Muscle of leg (tissue), 11 donors: ENCODE measurements around the gene KLHDC2. TPM values are rescaled to one million over a fixed set of nuclear protein-coding genes. Genes with fewer than 3 reads are reported as not detected.
"Not testable (repeated sequence)": the region's sequence is repeated elsewhere in the genome, so short reads cannot be mapped to it uniquely, and the experiment has no call there.

ENCODE experiments used
- DNase-seq: peaks from one replicate; pipeline ENCODE4 v3.0.0; 2013
- H3K27ac ChIP-seq: one replicate; pipeline ENCODE4 v1.5.1; 2013; ENCODE audit warnings: mild to moderate bottlenecking, low read length, control low read depth
- H3K27me3 ChIP-seq: one replicate; pipeline ENCODE4 v1.6.1; 2013; ENCODE audit warnings: low read length; ENCODE audit not compliant: control insufficient read depth, insufficient read depth
- H3K36me3 ChIP-seq: one replicate; pipeline ENCODE4 v1.6.1; 2013; ENCODE audit warnings: low read length; ENCODE audit not compliant: control insufficient read depth, insufficient read depth
- H3K4me1 ChIP-seq: one replicate; pipeline ENCODE4 v1.6.1; 2013; ENCODE audit warnings: low read length; ENCODE audit not compliant: control insufficient read depth, insufficient read depth
- H3K4me3 ChIP-seq: one replicate; pipeline ENCODE4 v1.5.1; 2013; ENCODE audit warnings: low read length, control low read depth
- H3K9me3 ChIP-seq: replicated peaks from 2 replicates; pipeline ENCODE4 v1.6.1; 2013; ENCODE audit warnings: low read depth, low read length; ENCODE audit not compliant: control insufficient read depth
- whole genome bisulfite sequencing: methylation state at CpG from one replicate; pipeline ENCODE4 v1.1.5; 2013; ENCODE audit warnings: missing lambda C conversion rate; ENCODE audit not compliant: insufficient coverage; 5-methylcytosine and 5-hydroxymethylcytosine counted together
- polyA plus RNA-seq, 8 donors: library from polyadenylated mRNA; unstranded; fragments of 120-200 nt; gene quantifications; one replicate each; pipeline versions ENCODE4 v1.2.1 to v1.2.3, GENCODE V29; 2013; ENCODE audit warnings: inconsistent platforms in 1 of 8, low replicate concordance in 1 of 8; ENCODE audit not compliant: insufficient read length in 8 of 8, insufficient read depth in 1 of 8
- total RNA-seq: library from RNA; stranded (reverse); fragments of 120-200 nt; gene quantifications from one replicate; pipeline ENCODE4 v1.2.4, GENCODE V29; 2013

Gene KLHDC2
- total and polyA plus RNA-seq, 9 donors = 64.2 to 88.7 (median 71.1) TPM

GRCh38 chr14:49754570-49755097 is 13.3 kb upstream of the KLHDC2 start:
- WGBS = no CpG with 5 or more reads among the region's 5 CpGs
- Histone ChIP-seq H3K36me3 (no peaks in the 10 kb centered on the region), H3K9me3 (no peaks in the 10 kb centered on the region), H3K4me3 (no peak overlapping the region), H3K27me3 (no peaks in the 10 kb centered on the region), H3K27ac (no peak overlapping the region), H3K4me1 (no peaks in the 10 kb centered on the region)
- DNase-seq = no peak

- Histone ChIP-seq H3K9me3 (no peaks in the 10 kb centered on the region), H3K27me3 (no peaks in the 10 kb centered on the region), H3K36me3 (no peaks in the 10 kb centered on the region), H3K4me3 (no peak overlapping the region), H3K4me1 (no peaks in the 10 kb centered on the region), H3K27ac (no peak overlapping the region)
- DNase-seq = no peak
- no CpG with 5 or more reads among the region's 3 CpGs for WGBS
Measured at GRCh38 chr14:49755378-49755777, 12.6 kb upstream of the KLHDC2 start.

- Histone ChIP-seq H3K27me3 (no peaks in the 10 kb centered on the region), H3K27ac (no peak overlapping the region), H3K4me1 (peaks cover 2% of the 10 kb centered on the region), H3K9me3 (no peaks in the 10 kb centered on the region), H3K4me3 (no peak overlapping the region), H3K36me3 (no peaks in the 10 kb centered on the region)
- DNase-seq = no peak
- WGBS = 68% methylated on average over 3 of the region's 6 CpGs
Measured at GRCh38 chr14:49761839-49762551, 6.0 kb upstream of the KLHDC2 start.

GRCh38 chr14:49766839-49767238 is 1.1 kb upstream of the KLHDC2 start:
- H3K27me3 ChIP-seq = no peaks in the 10 kb centered on the region
- no peaks in the 10 kb centered on the region for H3K9me3 ChIP-seq
- peak overlapping the region; percentile 100 for H3K27ac ChIP-seq
- H3K36me3 ChIP-seq = peaks cover 5% of the 10 kb centered on the region
- WGBS = 85% methylated on average over 10 of the region's 10 CpGs
- peak overlapping the region; percentile 75 for H3K4me3 ChIP-seq
- DNase-seq = peak; percentile 23
- H3K4me1 ChIP-seq = peaks cover 22% of the 10 kb centered on the region

- Histone ChIP-seq H3K9me3 (no peaks in the 10 kb centered on the region), H3K27me3 (no peaks in the 10 kb centered on the region), H3K27ac (peak overlapping the region; percentile 100), H3K4me3 (peak overlapping the region; percentile 75), H3K4me1 (peaks cover 22% of the 10 kb centered on the region), H3K36me3 (peaks cover 5% of the 10 kb centered on the region)
- DNase-seq = no peak
- WGBS = 1% methylated on average over 6 of the region's 9 CpGs
Measured at GRCh38 chr14:49767270-49767570, 733 bp upstream of the KLHDC2 start.

GRCh38 chr14:49768301-49769121 is 558 bp downstream of the KLHDC2 start:
- Histone ChIP-seq H3K36me3 (peaks cover 5% of the 10 kb centered on the region), H3K27me3 (no peaks in the 10 kb centered on the region), H3K4me3 (peak overlapping the region; percentile 87), H3K9me3 (no peaks in the 10 kb centered on the region), H3K27ac (peak overlapping the region; percentile 96), H3K4me1 (peaks cover 22% of the 10 kb centered on the region)
- under 1% methylated on average over 62 of the region's 67 CpGs for WGBS
- DNase-seq = peak; percentile 67

GRCh38 chr14:49769171-49769570 is 1.2 kb downstream of the KLHDC2 start:
- Histone ChIP-seq H3K9me3 (no peaks in the 10 kb centered on the region), H3K4me1 (peaks cover 22% of the 10 kb centered on the region), H3K36me3 (peaks cover 9% of the 10 kb centered on the region), H3K4me3 (peak overlapping the region; percentile 87), H3K27me3 (no peaks in the 10 kb centered on the region), H3K27ac (peak overlapping the region; percentile 96)
- WGBS = 17% methylated on average over 2 of the region's 6 CpGs
- DNase-seq = peak; percentile 25

GRCh38 chr14:49769581-49770211 is 1.7 kb downstream of the KLHDC2 start:
- Histone ChIP-seq H3K27me3 (no peaks in the 10 kb centered on the region), H3K27ac (no peak overlapping the region), H3K4me3 (peak overlapping the region; percentile 87), H3K36me3 (peaks cover 13% of the 10 kb centered on the region), H3K4me1 (peaks cover 22% of the 10 kb centered on the region), H3K9me3 (no peaks in the 10 kb centered on the region)
- no peak for DNase-seq
- 58% methylated on average over 7 of the region's 15 CpGs for WGBS

GRCh38 chr14:49770212-49770817 is 2.4 kb downstream of the KLHDC2 start:
- 60% methylated on average over 1 of the region's 4 CpGs for WGBS
- no peaks in the 10 kb centered on the region for H3K9me3 ChIP-seq
- no peaks in the 10 kb centered on the region for H3K27me3 ChIP-seq
- H3K27ac ChIP-seq = no peak overlapping the region
- H3K4me1 ChIP-seq = peaks cover 22% of the 10 kb centered on the region
- peaks cover 16% of the 10 kb centered on the region for H3K36me3 ChIP-seq
- DNase-seq = no peak
- H3K4me3 ChIP-seq = no peak overlapping the region

- DNase-seq, H3K9me3 ChIP-seq, H3K4me3 ChIP-seq, H3K27me3 ChIP-seq, H3K27ac ChIP-seq: not testable (repeated sequence)
- WGBS = 94% methylated on average over 6 of the region's 10 CpGs
- Histone ChIP-seq H3K4me1 (peaks cover 22% of the 10 kb centered on the region), H3K36me3 (peaks cover 24% of the 10 kb centered on the region)
Measured at GRCh38 chr14:49771691-49772090, 3.7 kb downstream of the KLHDC2 start.
